ENCODE data around the gene RNASEH2A.
"Not testable (repeated sequence)": the region's sequence is repeated elsewhere in the genome, so short reads cannot be mapped to it uniquely, and the experiment has no call there.

Gene RNASEH2A

GRCh38 chr19:12834566-12834943 lies 28.2 kb downstream of the RNASEH2A start, which contains the start of gene RTBDN:
Gene RTBDN (minus strand): TSS chr19:12834579. CDS start chr19:12829979, 4,600 bp downstream.
- no peak for DNase-seq

GRCh38 chr19:12834976-12835757 lies 28.8 kb downstream of the RNASEH2A start:
- peak; percentile 46 for DNase-seq

- no peak for DNase-seq
Measured at GRCh38 chr19:12836529-12836863, 30.1 kb downstream of the RNASEH2A start.

GRCh38 chr19:12837225-12837624 lies 30.8 kb downstream of the RNASEH2A start:
- no peak for DNase-seq

GRCh38 chr19:12838182-12838885 lies 31.9 kb downstream of the RNASEH2A start, which contains the start of gene MAST1:
Gene MAST1 (plus strand): TSS chr19:12838515. CDS start chr19:12838573, 58 bp downstream.
- peak; percentile 59 for DNase-seq

GRCh38 chr19:12838886-12839756 lies 32.7 kb downstream of the RNASEH2A start:
- peak; percentile 22 for DNase-seq

- DNase-seq: peak; percentile 35
Measured at GRCh38 chr19:12840091-12841079, 34.0 kb downstream of the RNASEH2A start.

GRCh38 chr19:12841094-12841493 lies 34.7 kb downstream of the RNASEH2A start:
- DNase-seq: peak; percentile 20

GRCh38 chr19:12842511-12842910 lies 36.1 kb downstream of the RNASEH2A start:
- no peak for DNase-seq

GRCh38 chr19:12843328-12843727 lies 36.9 kb downstream of the RNASEH2A start:
- no peak for DNase-seq

GRCh38 chr19:12843999-12844732 lies 37.8 kb downstream of the RNASEH2A start:
- no peak for DNase-seq

- not testable (repeated sequence) for DNase-seq
Measured at GRCh38 chr19:12846613-12847012, 40.2 kb downstream of the RNASEH2A start.

- DNase-seq: peak; percentile 84
Measured at GRCh38 chr19:12847159-12848139, 41.1 kb downstream of the RNASEH2A start.

- DNase-seq: no peak
Measured at GRCh38 chr19:12856653-12857052, 50.3 kb downstream of the RNASEH2A start.

- no peak for DNase-seq
Measured at GRCh38 chr19:12858041-12858928, 51.9 kb downstream of the RNASEH2A start.

- DNase-seq: no peak
Measured at GRCh38 chr19:12859546-12859945, 53.2 kb downstream of the RNASEH2A start.
